ENCODE data around the gene EXOC3L4.

EXOC3L4 gene

DNA sequence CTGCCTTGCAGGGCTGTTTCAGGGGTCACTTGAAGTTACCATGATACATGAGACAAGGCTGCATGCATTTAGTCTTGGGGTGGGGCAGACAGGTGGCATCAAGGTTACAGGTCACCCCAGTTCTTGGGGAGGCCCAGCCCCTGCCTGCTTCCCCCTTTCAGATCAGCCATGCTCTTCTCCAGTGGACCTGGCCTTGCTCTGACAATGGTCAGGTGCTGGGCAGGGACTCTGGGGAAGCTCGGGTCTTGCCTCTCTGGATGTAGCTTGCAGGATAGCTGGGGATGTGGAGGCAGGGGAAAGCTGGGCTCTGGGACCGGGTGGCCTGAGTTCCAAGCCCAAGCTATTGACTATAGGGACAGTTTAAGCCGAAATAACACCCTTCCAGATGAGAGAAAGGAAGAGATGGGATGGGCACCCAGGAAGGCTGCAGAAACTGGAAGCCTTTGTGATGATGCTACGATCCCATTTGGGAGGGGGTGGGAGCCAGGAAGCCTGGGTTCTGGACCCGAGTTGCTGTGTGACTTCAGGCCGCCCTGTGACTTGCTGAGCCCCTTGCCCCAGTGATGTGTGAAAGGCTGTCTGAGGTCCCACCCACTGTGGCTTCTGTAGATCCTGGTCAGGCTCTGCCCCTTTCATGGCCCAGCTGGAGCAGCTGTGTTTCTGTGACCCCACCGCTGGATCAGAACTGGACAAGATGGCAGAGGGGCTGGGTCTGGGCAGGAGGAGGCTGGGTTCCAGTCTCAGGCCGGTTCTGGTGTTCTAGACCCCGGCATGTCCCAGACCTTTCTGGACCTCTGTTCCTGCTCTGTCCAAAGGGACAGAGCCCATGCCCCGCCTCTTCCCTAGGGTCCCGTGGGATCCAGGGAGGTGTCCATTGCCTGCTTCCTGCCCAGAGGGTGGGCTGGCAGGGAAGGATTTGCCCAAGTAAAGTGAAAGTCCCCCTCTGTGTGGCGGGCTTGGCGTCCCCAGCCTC lies 30.9 kb downstream of the EXOC3L4 start:
- TF ChIP-seq OVOL3 (tag by site-specific recombination; IDR thresholded peaks at IDR 0.05) (no peak), ZNF560 (tag by site-specific recombination; IDR thresholded peaks at IDR 0.05; ENCODE audit: borderline replicate concordance) (no peak), TCF7L2 (IDR thresholded peaks at IDR 0.05; ENCODE audit: borderline replicate concordance, low read depth, low read length) (no peak), ZNF292 (tag by site-specific recombination; IDR thresholded peaks at IDR 0.05; ENCODE audit: borderline replicate concordance, low read depth) (no peak), ZNF48 (tag by site-specific recombination; IDR thresholded peaks at IDR 0.05) (no peak)
- TF ChIP-seq, protein P1, sequence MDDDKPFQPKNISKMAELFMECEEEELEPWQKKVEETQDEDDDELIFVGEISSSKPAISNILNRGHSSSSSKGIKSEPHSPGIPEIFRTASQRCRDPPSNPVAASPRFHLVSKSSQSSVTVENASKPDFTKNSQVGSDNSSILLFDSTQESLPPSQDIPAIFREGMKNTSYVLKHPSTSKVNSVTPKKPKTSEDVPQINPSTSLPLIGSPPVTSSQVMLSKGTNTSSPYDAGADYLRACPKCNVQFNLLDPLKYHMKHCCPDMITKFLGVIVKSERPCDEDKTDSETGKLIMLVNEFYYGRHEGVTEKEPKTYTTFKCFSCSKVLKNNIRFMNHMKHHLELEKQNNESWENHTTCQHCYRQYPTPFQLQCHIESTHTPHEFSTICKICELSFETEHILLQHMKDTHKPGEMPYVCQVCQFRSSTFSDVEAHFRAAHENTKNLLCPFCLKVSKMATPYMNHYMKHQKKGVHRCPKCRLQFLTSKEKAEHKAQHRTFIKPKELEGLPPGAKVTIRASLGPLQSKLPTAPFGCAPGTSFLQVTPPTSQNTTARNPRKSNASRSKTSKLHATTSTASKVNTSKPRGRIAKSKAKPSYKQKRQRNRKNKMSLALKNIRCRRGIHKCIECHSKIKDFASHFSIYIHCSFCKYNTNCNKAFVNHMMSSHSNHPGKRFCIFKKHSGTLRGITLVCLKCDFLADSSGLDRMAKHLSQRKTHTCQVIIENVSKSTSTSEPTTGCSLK (tag by site-specific recombination; IDR thresholded peaks at IDR 0.05): no peak
- TF ChIP-seq, protein P2, sequence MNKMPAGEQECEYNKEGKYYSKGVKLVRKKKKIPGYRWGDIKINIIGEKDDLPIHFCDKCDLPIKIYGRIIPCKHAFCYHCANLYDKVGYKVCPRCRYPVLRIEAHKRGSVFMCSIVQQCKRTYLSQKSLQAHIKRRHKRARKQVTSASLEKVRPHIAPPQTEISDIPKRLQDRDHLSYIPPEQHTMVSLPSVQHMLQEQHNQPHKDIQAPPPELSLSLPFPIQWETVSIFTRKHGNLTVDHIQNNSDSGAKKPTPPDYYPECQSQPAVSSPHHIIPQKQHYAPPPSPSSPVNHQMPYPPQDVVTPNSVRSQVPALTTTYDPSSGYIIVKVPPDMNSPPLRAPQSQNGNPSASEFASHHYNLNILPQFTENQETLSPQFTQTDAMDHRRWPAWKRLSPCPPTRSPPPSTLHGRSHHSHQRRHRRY (tag by site-specific recombination; IDR thresholded peaks at IDR 0.05): no peak
- H3K36me3 ChIP-seq (ENCODE audit: control insufficient read depth in 2 of 2, insufficient read depth in 1 of 2, low read length in 2 of 2): peaks cover 0 to 4% of the 10 kb centered on the region in 2 experiments; a peak in 1 of 3 replicates
- no peak overlapping the region for H3K4me3 ChIP-seq (ENCODE audit: low read depth, low read length)
- no peaks in the 10 kb centered on the region for H3K9me3 ChIP-seq (ENCODE audit: control insufficient read depth, insufficient read depth, low read depth, low read length)
- peaks cover 10% of the 10 kb centered on the region for H3K4me1 ChIP-seq (ENCODE audit: control insufficient read depth, insufficient read depth, low read length)
- CTCF ChIA-PET: interaction anchor here (0.7 to 1.4 kb wide), 3 partner anchors 15 to 20 kb away, joined by 3 read pairs; no protein-coding TSS in a partner anchor
- POLR2A ChIA-PET: interaction anchor here (0.9 kb wide), 1 partner anchor 17 kb away, joined by 3 read pairs; no protein-coding TSS in a partner anchor
- no peak overlapping the region for H3K27ac ChIP-seq (ENCODE audit: extremely low read depth, low read depth, low read length)

DNA sequence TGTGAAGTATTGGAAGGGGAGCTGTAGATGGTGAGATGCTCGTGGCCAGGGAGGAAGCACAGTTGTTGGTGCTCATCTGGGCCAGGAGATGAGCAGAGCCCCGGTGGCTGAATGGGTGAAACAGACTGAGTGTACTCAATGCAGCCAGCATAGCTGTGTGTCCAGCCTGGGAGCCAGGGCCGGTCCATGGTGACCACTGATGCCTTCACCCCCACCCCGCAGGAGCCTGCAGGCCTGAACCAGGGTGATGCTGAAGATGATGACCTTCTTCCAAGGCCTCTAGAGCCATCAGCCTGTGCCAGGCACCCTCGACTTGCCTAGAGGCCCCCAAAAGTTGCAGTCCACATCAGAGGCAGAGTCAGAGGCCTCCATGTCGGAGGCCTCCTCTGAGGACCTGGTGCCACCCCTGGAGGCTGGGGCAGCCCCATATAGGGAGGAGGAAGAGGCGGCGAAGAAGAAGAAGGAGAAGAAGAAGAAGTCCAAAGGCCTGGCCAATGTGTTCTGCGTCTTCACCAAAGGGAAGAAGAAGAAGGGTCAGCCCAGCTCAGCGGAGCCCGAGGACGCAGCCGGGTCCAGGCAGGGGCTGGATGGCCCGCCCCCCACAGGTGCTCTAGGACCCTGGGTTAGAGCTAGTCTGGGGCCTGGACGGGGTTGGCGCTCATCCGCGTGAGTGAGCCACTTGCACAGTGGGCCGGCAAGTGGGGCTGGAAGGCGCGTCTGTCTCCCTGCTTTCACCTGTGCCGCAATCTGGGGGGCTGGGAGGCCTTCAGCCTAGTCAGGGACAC lies 31.8 kb downstream of the EXOC3L4 start:
- POLR2A ChIA-PET: no interaction called here
- peaks cover 0 to 4% of the 10 kb centered on the region in 2 experiments; a peak in 1 of 3 replicates for H3K36me3 ChIP-seq (ENCODE audit: control insufficient read depth in 2 of 2, insufficient read depth in 1 of 2, low read length in 2 of 2)
- CTCF ChIA-PET: interaction anchor here (0.7 to 1.4 kb wide), 2 partner anchors 14 to 21 kb away, joined by 3 read pairs; no protein-coding TSS in a partner anchor
- no peak overlapping the region for H3K4me3 ChIP-seq (ENCODE audit: low read depth, low read length)
- H3K9me3 ChIP-seq (ENCODE audit: control insufficient read depth, insufficient read depth, low read depth, low read length): no peaks in the 10 kb centered on the region
- TF ChIP-seq ZNF530 (tag by site-specific recombination; IDR thresholded peaks at IDR 0.05; ENCODE audit: low read depth) (no peak), REPIN1 (tag by site-specific recombination; IDR thresholded peaks at IDR 0.05; ENCODE audit: low read depth) (no peak), ZNF596 (tag by site-specific recombination; IDR thresholded peaks at IDR 0.05) (no peak), EGR2 (tag by site-specific recombination; IDR thresholded peaks at IDR 0.05; ENCODE audit: low read depth) (no peak), BCL11B (tag by site-specific recombination; IDR thresholded peaks at IDR 0.05; ENCODE audit: low read depth) (no peak), GLI4 (tag by site-specific recombination; IDR thresholded peaks at IDR 0.05) (no peak), ZNF211 (tag by site-specific recombination; IDR thresholded peaks at IDR 0.05; ENCODE audit: low read depth) (no peak)
- TF ChIP-seq, protein P3, sequence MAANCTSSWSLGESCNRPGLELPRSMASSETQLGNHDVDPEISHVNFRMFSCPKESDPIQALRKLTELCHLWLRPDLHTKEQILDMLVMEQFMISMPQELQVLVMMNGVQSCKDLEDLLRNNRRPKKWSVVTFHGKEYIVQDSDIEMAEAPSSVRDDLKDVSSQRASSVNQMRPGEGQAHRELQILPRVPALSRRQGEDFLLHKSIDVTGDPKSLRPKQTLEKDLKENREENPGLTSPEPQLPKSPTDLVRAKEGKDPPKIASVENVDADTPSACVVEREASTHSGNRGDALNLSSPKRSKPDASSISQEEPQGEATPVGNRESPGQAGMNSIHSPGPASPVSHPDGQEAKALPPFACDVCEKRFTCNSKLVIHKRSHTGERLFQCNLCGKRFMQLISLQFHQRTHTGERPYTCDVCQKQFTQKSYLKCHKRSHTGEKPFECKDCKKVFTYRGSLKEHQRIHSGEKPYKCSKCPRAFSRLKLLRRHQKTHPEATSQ (tag by site-specific recombination; IDR thresholded peaks at IDR 0.05): no peak
- no peak overlapping the region for H3K27ac ChIP-seq (ENCODE audit: extremely low read depth, low read depth, low read length)
- peaks cover 18% of the 10 kb centered on the region for H3K4me1 ChIP-seq (ENCODE audit: control insufficient read depth, insufficient read depth, low read length)
